Choroid plexus epithelial cell (primary cell): ENCODE measurements around the gene MVP.
"Not testable (repeated sequence)": the region's sequence is repeated elsewhere in the genome, so short reads cannot be mapped to it uniquely, and the experiment has no call there.

Experiments used
- DNase-seq: peaks from one replicate; pipeline ENCODE4 v3.0.0-alpha.2; 2010; ENCODE audit warnings: low read depth
- H3K4me3 ChIP-seq: 2 replicates; pipeline ENCODE4 v1.5.1; 2011; ENCODE audit warnings: low read depth, mild to moderate bottlenecking, control low read depth, low read length, moderate library complexity
- TF ChIP-seq, protein P1 (sequence below): conservative IDR thresholded peaks from 2 replicates; pipeline ENCODE4 v1.5.1; 2011; ENCODE audit warnings: low read depth, mild to moderate bottlenecking, control low read depth, inconsistent platforms, low read length, moderate library complexity

MVP gene

DNA sequence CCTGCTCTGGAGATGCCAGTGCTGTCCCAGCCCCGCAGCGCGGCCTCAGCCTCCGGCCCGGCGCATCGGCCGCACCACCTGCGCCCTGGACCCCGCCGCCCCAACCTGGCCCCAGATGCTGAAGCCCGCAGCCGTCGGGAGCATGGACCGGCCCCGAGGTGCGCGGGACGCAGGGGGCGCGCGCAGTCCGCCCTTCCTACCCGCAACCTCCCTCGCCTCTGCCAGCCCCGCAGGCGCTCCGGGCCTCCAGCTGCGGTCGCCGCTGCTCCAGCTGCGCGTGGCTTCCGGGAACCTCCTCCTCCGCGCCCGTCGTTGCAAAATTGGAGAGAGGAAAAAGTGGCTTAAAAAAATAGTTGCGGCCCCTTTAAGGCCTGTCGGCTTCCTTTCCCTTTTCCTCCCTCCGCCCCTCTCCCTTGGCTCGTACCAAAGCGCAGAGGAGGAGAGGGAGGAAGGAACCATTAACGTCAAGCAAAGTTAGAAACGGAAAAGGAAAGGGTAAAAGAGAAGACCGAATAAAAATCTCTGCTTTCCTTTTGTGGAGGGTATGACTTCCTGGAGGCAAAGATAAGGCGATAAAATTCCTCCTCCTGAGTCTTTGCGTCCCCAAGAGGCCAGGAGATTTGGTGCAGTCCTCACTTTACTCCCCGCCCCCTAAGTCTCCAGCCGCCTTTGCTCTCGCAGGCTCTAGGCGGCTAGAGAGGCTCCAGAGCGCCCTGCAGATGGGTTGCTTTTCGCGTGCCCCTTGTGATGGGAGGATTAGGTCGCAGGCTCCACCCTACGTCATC lies 42.8 kb downstream of the MVP start, which contains the start of gene CDIPT:
CDIPT (minus strand) TSS at position 343 of the 785 bp plus-strand sequence. CDS start 369 bp downstream, outside the sequence.
- peak; percentile 99 for DNase-seq
- TF ChIP-seq, protein P1, sequence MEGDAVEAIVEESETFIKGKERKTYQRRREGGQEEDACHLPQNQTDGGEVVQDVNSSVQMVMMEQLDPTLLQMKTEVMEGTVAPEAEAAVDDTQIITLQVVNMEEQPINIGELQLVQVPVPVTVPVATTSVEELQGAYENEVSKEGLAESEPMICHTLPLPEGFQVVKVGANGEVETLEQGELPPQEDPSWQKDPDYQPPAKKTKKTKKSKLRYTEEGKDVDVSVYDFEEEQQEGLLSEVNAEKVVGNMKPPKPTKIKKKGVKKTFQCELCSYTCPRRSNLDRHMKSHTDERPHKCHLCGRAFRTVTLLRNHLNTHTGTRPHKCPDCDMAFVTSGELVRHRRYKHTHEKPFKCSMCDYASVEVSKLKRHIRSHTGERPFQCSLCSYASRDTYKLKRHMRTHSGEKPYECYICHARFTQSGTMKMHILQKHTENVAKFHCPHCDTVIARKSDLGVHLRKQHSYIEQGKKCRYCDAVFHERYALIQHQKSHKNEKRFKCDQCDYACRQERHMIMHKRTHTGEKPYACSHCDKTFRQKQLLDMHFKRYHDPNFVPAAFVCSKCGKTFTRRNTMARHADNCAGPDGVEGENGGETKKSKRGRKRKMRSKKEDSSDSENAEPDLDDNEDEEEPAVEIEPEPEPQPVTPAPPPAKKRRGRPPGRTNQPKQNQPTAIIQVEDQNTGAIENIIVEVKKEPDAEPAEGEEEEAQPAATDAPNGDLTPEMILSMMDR: peak; percentile 60
- H3K4me3 ChIP-seq: peak within 1 kb of the TSS; percentile 91

DNA sequence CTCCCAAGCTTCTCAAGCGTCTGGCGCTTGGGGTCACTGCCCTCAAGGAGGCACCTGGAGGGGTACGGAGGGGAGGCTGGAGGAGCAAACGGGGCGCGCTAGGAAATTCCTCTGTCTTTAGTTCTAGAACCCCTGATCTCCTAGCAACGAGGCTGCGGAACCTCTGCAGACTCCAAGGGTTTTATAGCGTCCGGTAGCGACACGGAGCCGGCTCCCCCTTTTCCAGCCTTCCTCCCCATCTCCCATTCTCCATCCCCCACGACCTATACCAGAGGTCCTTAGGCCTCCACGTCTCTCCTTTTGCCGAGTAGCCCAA lies 43.4 kb downstream of the MVP start:
- H3K4me3 ChIP-seq: peak overlapping the region; percentile 45
- no peak for DNase-seq
- TF ChIP-seq, protein P1: no peak

DNA sequence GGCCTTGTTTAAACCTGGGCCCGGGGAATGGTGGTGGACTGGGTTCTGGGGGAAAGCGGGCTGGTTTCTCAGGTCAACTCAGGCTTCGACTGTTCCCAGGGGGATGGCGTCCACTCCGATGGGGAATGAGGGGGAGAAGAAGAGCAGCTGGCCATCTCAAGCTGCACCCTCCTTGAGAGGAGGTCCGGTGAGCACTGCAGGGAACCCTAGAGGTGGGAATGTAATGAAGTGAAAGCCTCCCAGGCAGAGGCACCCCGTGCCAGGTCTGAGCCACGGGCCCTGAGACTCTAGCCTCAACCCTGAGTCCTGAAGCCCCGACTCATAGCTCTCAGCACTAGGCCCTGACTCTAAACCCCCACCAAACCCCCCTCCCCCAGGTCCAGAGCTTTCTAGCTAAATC lies 43.9 kb downstream of the MVP start:
- no peak overlapping the region for H3K4me3 ChIP-seq
- TF ChIP-seq, protein P1: no peak
- no peak for DNase-seq

DNA sequence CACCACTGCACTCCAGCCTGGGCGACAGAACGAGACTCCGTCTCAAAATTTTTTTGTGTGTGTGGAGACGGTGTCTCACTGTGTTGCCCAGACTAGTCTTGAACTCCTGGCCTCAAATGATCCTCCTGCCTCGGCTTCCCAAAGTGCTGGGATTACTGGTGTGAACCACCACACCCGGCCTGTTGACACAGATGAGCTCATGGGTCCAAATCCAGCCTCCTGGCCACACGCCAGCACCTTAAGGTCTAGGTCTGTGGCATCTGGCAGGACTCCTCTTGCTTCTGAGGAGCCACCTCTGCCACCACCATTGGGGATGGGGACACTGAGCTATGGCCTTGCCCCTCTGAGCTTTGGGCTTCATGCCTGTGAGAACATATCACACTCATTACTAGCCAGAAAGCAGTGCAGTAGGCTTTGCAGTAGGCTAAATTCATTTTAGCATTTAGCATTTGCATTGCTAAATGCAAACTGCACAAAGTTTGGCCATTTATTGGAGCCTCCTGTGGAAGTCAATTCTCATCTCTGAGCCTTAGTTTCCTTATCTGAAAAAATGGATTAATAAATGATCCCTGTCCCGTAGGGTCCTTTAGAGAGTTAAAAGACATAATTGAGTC lies 48.2 kb downstream of the MVP start:
- DNase-seq: no peak
- TF ChIP-seq, protein P1: no peak
- H3K4me3 ChIP-seq: no peak overlapping the region

DNA sequence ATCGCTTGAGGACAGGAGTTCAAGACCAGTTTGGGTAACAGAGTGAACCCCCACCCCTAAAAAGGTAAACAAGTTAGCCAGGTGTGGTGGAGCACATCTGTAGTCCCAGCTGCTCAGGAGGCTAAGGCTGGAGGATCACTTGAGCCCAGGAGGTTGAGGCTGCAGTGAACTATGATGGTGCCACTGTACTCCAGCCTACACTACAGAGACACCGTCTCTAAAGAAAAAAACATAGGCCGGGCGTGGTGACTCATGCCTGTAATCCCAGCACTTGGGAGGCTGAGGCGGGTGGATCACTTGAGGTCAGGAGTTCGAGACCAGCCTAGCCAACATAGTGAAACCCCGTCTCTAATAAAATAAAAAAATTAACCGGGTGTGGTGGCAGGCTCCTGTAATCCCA lies 48.8 kb downstream of the MVP start:
- H3K4me3 ChIP-seq, DNase-seq: not testable (repeated sequence)

DNA sequence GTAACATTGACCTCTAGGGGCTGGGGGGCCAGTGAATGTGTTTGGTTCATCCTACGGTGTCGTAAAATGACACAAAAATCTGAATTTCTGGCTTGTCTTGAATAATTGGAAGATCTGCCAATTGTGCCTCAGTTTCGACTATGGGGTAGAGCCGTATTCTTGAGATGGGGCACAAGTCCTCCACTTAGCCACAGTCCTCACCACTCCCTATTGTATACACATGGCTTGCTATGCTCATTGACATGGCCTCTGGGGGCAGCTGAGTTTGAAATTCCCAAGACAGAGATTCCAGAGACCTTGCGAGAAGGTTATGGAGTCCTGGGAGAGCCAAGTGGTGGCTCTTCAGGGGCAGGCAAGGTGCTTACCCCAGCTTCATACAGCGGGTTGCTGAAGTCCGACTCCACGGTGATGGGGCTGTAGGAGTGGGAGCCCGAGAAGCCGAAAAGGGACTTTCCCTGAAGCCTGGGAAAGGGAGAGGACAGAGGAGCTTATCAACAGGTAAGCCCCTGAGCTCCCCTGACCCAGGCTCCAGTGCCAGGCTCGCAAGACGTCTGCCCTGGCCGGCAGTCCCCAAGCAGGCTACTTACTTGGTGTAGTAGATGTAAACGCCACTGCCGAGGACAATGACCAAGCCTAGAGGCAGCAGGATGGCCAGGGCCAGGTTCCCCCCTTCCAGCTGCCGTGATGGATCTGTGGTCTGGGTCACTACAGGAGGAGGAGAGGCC lies 51.7 kb downstream of the MVP start:
- no peak overlapping the region for H3K4me3 ChIP-seq
- TF ChIP-seq, protein P1: no peak
- DNase-seq: no peak

DNA sequence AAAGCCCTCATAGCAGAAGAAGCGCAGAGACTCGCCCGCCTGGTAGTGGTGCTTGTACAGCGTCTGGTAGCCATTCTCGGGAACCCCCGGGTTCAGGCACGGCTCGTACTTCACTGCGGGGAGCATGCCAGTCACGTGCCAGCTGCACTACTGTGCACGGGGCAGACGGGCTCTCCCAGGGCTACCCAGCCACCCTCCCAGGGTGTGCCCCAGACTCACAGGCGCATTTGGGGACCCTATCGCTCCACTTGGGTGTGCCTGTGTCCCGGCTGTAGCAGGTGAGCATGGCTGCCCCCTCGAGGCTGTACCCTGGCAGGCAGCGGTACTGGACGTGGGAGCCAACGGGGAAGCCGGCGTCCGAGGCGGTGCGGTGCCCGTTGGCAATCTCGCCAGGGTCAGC lies 53.1 kb downstream of the MVP start:
- TF ChIP-seq, protein P1: no peak
- H3K4me3 ChIP-seq: no peak overlapping the region
- no peak for DNase-seq
